ENCODE results near the gene ZFR2.

- TF ChIP-seq CTCF (IDR thresholded peaks at IDR 0.05) (no peak), POLR2A (IDR thresholded peaks at IDR 0.05) (no peak), EP300 (IDR thresholded peaks at IDR 0.05) (no peak)
Measured at GRCh38 chr19:3914199-3914598, 45.4 kb upstream of the ZFR2 start.
